Mesenteric fat pad (tissue), 1 donor: ENCODE results near the gene OSBP. TPM values are rescaled to one million over a fixed set of nuclear protein-coding genes. Genes with fewer than 3 reads are reported as not detected.
A peak's percentile ranks its signal among the peaks of the same experiment; 100 is the strongest.
"Not testable (repeated sequence)": the region's sequence is repeated elsewhere in the genome, so short reads cannot be mapped to it uniquely, and the experiment has no call there.

Experiments
- DNase-seq: peaks from one replicate; pipeline ENCODE4 v3.0.0-alpha.2; 2020; ENCODE audit warnings: low spot score
- long read RNA-seq: library from polyadenylated mRNA; unstranded; transcript quantifications from one replicate; pipeline ENCODE4 v2.0.0, GENCODE V29; 2020
- total RNA-seq: library from RNA; stranded (reverse); fragmentation: NEBNext Ultra II Directional; extraction: Animal tissue kit (Norgen Biotek cat#: 25700); gene quantifications from one replicate; pipeline ENCODE4 v1.2.1, GENCODE V29; 2021
- donor health status: DM: yes; HTN: yes; CAD: no.

OSBP gene
- total RNA-seq = 39.8 TPM
- long read RNA-seq, partial matches to known transcripts = 2 of 6 reads
- long read RNA-seq, other reads (novel, unspliced or antisense) = 4 of 6 reads

- peak; percentile 98 for DNase-seq
Observed at GRCh38 chr11:59615637-59616395, at the start of gene OSBP. Gene OSBP (minus strand): TSS chr11:59615774. CDS start chr11:59615664, 110 bp downstream.

- no peak for DNase-seq
Observed at GRCh38 chr11:59660621-59661020, 45.0 kb upstream of the OSBP start.

DNA sequence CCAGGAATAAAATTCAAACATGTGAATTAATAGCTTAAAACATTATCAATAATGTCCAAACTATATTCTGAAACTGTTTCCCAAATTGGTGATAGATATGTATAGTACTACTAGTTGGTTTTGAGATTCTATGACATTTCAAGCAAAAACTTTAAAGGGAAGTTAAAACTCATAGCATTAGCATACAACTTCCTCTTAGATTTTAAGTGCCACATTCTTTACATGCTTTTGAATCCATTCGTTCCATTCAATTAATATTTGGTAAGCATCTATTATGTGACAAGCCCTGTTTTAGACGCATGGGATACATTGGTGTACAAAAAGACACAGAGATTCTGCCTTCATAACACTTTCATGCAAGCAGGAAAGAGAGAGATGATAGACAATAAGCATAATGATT lies 44.4 kb upstream of the OSBP start:
- DNase-seq = no peak

GRCh38 chr11:59658036-59658435 lies 42.5 kb upstream of the OSBP start:
- DNase-seq = no peak

- DNase-seq = no peak
Observed at GRCh38 chr11:59654893-59655292, 39.3 kb upstream of the OSBP start.

DNA sequence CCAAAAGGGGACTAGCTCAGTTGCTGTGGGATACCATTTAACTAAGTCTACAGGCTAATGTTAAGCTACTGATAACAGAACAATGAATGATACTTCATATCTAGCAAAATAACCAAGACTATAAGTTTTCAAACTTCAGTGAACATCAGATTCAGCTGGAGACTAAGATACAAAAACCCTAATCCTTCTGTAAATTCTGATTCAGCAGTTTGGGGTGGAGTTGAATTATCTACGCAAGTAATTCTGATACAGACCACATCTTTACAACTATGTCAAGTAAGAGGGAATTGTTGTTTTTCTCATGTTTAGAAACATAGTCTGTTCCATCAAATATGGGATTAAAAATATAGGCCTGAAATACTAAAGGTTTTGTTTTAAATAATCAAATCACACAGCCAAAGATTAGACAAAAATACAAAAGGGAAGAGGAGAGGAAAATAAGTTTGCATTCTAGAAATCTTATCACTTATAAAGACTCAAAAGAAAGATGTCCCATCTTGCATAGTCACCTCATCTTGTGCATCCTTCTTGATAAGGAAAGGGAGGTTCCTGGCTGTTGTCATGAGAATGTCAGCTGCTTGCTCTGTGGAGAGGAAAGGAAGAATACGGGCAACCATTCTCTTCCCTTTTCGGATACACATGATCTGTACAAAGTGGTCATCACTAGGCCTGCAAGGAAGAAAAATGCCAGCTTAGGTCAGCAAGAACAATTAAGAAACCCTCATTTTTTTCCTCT lies 31.8 kb upstream of the OSBP start:
- DNase-seq = no peak

- DNase-seq = no peak
Observed at GRCh38 chr11:59644528-59644927, 29.0 kb upstream of the OSBP start.

- DNase-seq = no peak
Observed at GRCh38 chr11:59643390-59643789, 27.8 kb upstream of the OSBP start.

DNA sequence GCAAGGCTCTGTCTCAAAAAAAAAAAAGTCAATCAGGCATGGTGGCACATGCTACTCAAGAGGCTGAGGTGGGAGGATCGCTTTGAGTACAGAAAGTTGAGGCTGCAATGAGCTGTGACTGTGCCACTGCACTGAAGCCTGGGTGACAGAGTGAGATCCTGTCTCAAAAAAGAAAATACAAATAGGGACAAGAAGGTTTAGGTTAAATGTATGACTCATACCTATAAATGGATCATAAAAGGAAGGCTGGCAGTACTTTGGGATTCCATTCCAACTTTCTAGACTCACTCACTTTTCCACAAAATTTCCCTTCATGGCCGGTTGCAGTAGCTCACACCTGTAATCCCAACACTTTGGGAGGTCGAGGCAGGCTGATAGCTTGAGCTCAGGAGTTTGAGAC lies 25.6 kb upstream of the OSBP start:
- DNase-seq = no peak

- DNase-seq = no peak
Observed at GRCh38 chr11:59630493-59630892, 14.9 kb upstream of the OSBP start.

DNA sequence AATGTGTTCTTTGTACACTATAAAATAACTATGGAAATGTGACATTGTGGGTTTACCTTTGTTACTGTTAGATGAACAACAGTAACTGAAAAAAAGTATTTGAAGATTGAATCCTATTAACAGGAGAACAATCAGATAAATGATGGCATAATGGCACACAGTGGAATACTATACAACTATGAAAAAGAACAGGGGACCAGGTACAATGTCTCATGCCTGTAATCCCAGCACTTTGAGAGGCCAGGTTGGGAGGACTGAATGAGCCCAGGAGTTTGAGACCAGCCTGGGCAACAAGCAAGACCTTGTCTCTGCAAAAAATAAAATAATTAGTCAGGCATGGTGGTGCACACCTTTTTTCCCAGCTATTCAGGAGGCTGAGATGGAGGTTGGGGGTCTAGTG lies 14.4 kb upstream of the OSBP start:
- DNase-seq = no peak

DNA sequence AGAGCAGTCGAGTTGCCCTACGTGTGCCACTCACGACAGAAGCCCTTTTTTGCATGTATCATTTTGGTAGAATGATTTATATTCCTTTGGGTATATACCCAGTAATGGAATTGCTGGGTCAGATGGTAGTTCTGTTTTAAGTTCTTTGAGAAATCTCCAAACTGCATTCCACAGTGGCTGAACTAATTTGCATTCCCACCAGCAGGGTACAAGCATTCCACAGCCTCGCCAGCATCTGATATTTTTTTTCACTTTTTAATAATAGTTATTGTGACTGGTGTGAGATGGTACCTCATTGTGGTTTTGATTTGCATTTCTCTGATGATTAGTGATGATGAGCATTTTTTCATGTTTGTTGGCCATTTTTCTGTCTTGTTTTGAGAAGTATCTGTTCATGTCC lies 11.4 kb upstream of the OSBP start:
- DNase-seq = not testable (repeated sequence)

- no peak for DNase-seq
Observed at GRCh38 chr11:59625703-59626102, 10.1 kb upstream of the OSBP start.

DNA sequence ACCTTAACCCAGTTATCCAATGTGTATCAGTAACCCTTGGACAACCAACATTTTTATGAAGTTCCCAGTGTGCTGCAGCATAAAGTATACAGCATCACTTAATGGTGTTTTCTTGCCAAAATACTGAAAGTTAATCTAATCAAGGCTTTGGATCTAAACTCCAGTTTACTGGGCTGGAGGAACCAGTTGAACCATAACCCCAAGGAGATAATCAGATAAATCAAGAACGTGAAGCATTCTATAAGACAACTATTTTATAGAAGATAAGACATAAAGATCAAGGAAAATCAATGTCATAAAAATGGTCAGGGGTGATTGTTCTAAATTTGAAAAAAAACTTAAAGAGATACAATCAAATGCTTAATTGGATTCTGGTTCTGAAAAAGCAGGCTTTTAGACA lies 2.3 kb upstream of the OSBP start:
- no peak for DNase-seq

DNA sequence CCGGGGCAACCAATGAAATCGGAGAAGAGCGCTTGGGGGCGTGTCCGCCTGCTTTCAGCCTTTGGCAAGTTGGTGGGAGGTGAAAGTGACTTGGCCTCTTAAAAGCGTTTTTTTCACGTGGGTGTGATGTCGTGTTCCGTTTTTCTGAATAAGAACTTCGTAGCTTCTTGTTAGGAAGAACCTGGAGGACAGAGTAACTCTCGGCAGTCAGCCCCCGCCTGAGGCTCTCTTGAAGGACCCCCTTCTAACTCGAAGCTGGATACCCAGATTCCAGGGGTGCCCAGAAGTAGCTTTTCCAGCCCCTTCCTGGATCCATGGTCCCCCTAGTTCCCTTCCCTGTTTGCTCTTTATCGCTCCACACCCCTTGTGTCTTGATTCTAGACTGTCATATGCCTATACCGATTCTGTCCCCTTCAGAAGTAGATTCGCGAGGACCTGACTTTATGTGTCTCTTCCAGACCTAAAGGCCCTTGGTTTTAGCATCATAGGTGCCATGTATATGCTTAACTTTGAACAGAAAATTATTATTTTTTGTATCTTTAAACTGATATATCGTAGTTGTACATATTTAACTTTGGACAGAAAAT lies 915 bp upstream of the OSBP start:
- peak; percentile 94 for DNase-seq

DNA sequence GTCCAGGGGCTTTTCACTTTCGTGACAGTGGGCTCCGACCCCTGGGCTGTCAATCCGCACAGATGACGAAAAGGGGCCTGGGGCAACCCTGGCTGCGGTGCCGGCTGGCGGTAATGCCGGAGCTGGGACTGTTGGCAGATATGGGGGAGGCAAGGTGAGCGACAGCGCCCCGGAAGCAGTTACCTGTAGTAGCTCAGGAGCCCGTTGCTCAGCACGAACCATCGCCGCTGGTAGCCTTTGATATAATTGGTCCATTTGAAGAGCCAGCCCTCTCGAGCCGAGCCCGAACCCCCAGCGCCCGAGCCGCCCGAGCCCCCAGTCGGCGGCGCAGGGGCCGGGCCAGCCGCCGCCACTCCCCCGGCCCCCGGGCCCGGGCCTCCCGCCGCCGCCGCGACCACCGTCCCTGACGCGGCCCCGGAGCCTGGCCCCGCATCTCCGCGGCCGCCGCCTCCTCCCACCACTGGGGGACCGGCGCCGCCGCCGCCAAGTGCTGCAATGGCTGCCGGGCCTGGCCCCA lies 396 bp downstream of the OSBP start:
- DNase-seq = no peak

DNA sequence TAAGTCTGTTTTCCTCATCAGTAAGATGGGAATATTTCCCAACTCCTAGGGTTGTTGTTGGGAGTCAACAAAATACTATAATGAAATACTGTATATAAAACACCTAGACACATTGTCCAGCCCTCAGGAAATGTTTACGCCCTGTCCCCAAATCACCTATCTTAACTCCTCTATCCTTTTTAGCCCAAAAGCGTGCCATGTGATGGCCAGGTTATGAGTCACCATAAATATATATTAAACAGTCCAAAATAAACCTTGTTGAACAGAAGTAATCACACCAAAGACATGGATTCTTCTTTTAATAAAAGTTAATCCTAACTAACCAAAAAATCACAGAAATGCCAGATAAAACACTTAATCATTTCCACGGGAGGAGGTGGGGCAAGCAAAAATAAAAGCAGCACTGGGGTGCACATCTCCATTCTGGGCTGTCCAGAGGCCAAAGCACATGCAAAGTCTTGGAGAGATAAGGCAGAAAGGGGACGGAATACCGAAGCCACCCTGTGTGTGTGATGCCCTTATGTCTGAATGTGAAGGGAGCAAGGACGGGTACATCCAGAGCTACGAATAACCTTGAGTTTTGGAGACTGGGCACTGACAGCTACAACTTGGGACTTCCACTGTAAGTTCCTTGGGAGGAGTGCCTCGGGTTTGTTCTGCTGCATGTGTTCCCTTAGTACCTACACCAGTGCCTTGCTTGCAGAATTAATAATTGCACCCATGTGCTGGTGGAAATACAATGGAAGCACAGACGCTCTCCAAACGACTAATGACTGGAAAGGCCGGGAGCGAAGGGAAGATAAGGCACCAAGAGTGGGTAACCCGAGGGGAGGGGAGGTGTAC lies 1.1 kb downstream of the OSBP start:
- no peak for DNase-seq

- DNase-seq = no peak
Observed at GRCh38 chr11:59611570-59612565, 3.7 kb downstream of the OSBP start.

DNA sequence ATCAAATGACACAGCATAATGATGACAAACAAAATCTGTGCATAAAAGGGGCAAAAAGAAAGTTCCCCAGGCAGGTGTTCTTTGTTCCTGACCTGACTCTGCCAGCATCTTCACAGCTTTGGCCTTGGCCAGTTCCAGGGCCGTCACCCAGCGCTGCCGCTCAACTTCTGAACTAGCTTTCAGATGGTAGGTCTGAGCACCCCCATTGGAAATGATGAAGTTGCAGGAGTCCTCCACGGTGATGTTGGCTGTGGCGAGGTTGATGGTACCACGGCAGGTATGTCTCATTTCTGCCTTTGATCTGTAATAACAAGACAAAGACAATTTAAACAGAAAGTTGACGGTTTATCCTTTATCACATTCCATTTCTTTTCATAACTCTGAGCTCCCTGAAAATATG lies 5.3 kb downstream of the OSBP start:
- DNase-seq = no peak
